GM19023 (cell line): ENCODE data around the gene DMPK.

Source experiments
- ATAC-seq: cut with Tn5 transposase; IDR thresholded peaks from one replicate; pipeline ENCODE4 v1.9.1; 2021; ENCODE audit warnings: mild to moderate bottlenecking, moderate library complexity; ENCODE audit not compliant: unreplicated experiment

The DMPK gene

GRCh38 chr19:45789035-45789786 lies 6.9 kb upstream of the DMPK start:
- ATAC-seq: no peak

GRCh38 chr19:45786533-45786894 lies 4.2 kb upstream of the DMPK start:
- ATAC-seq: no peak

DNA sequence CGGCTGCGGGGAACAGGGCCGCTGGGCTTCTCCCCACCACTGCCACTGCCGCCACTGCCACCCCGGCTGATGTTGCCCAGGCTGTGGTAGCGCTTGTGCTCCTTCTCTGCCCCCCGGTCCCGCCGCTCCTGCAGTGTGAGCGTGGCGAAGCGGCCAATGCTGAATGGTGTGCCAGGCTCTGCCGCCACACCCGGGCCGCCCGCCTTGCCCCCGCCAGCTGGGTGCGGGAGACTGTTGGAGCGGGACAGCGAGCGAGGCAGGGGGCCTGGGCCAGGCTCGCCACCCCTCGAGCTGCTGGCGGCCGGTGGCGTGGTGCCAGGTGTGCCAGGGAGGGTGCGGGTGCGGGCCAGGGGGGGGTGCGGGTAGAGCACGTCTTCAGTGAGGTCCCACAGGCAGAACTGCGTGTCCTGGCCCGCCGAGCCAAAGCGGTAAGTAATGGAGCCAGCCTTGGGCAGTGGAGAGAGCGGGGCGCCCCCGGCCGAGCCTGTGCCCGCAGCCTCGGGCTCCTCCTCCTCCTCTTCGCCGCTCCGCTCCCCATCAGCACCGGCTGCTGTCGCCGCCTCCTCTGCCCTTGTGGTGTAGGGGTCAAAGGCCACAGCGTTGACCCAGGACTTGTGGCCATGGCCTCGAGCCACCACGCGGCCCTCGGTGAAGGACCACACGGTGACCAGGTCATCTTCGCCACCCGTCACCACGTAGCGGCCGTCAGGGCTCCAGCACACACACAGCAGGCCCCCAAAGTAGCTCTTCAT lies 3.7 kb upstream of the DMPK start:
- ATAC-seq: no peak

DNA sequence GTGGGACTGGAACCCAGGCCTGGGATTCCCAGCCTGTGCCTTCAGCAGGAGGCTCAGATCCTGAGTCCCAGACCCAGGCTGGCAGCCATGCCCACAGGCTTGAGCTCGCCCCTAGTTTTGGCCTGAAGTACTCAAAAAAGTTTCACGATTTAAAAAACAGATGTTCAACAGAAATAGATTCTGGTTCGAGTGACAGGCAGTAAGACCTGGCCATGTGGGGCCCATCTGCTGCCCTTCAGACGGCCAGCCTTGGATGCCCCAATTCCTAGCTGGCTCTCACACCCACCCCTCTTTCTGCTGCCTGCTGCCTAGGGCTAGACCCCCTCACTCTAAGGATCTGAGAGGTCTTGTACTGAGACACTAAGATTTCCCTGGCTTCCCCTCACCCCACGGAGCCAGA lies 2.8 kb upstream of the DMPK start:
- ATAC-seq: no peak

GRCh38 chr19:45784096-45784495 lies 1.8 kb upstream of the DMPK start:
- no peak for ATAC-seq

DNA sequence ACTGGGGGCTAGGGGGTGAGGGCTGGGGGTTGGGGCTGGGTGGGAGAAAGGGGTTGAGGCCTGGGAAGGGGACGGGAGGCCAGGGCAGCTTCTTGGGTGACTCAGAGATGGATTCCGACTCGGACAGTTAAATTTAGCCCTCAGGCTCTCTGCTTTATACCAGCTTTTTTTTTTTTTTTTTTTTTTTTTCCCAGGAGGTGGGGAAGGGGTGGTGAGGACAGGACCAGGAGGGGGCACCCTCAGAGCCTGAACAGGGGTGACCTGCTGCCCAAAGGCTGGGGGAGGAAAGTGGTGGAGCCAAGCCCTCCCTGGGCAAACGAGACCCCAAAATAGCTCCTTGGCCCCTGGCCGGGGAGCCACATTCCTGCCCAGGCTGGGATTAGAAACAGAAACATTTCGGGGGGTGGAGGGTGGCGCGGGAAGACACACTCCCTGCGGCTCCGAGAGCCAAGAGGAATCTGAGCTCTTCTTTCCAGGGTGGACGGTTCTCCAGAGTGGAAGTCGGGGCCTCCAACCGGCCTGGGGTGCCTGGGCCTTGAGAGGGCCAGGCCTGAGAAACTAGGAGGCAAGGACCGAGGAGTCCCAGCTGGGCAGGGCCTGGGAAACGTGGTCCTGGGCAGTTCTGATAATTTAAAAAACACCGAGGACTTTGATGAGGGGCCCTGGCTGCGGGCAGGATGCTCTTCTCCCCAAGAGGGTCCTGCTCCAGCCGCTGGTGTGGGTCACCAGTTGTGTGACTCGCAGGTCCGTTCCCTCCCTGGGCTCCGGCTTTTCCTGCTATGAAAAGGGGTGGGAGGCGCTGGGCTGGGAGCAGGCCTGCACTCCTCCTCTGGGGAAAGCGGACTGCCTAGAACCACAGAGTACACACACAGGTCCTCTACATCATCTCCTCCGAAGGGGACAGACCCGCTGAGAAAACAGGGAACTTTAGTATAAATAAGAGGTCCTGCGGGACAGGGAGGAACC lies 813 bp upstream of the DMPK start:
- no peak for ATAC-seq

GRCh38 chr19:45781214-45782161 lies 802 bp downstream of the DMPK start:
- ATAC-seq: no peak

GRCh38 chr19:45780448-45781213 lies 1.7 kb downstream of the DMPK start:
- ATAC-seq: no peak

GRCh38 chr19:45780146-45780447 lies 2.2 kb downstream of the DMPK start:
- ATAC-seq: no peak

GRCh38 chr19:45779231-45780145 lies 2.8 kb downstream of the DMPK start:
- ATAC-seq: peak; percentile 75

- no peak for ATAC-seq
Observed at GRCh38 chr19:45778010-45778661, 4.2 kb downstream of the DMPK start.

DNA sequence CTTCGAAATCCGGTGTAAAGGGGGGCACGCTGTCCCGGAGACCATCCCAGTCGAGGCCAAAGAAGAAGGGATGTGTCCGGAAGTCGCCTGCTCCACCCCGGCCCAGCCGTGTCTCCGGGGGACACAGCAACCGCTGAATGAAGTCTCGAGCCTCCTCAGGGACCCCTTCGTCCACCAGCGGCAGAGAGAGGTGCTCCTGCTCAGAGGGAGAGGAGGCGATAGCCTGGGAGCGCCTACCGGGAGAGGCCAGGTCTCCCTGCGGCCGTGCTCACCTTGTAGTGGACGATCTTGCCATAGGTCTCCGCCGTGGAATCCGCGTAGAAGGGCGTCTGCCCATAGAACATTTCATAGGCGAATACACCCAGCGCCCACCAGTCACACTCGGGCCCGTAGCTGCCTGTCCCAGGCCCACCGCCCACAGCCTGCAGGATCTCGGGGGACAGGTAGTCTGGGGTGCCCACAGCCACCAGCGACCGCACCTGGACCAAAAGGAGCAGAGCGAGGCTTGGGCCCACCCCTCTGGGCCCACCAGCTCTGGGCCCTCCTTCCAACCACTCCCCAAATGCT lies 4.8 kb downstream of the DMPK start:
- ATAC-seq: no peak

DNA sequence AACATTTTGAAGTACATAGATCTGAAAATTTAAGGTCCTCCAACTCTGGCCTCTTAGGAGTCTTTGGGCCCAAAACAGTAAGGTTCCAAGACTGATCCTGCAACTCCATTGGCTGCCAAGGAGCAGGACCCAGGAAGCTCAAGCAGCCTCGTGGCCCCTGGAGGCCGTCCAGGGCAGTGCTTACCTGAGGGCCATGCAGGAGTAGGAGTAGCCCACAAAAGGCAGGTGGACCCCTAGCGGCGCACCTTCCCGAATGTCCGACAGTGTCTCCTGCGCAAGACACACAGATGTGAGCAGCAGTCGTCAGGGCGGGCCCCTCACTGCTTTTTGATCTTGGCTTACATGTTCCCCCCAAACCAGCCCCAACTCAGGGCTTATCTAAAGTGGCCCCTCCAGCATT lies 7.5 kb downstream of the DMPK start:
- no peak for ATAC-seq

- no peak for ATAC-seq
Observed at GRCh38 chr19:45773384-45773783, 8.9 kb downstream of the DMPK start.

- ATAC-seq: no peak
Observed at GRCh38 chr19:45772912-45773311, 9.4 kb downstream of the DMPK start.

GRCh38 chr19:45772130-45772840 lies 10.0 kb downstream of the DMPK start:
- ATAC-seq: no peak

GRCh38 chr19:45771311-45771933 lies 10.9 kb downstream of the DMPK start:
- no peak for ATAC-seq
